ENCODE results near the gene LMBRD2.

GRCh38 chr5:36155291-36155690 lies 3.6 kb upstream of the LMBRD2 start:
- no peak for TF ChIP-seq CTCF (IDR thresholded peaks at IDR 0.05)
- TF ChIP-seq POLR2A (IDR thresholded peaks at IDR 0.05), result no peak
- TF ChIP-seq POLR2AphosphoS5 (IDR thresholded peaks at IDR 0.05), result no peak
- no peak for TF ChIP-seq EP300 (IDR thresholded peaks at IDR 0.05)

All from suprapubic skin (tissue), 4 donors.